ENCODE results near the gene PIBF1.

- TF ChIP-seq, protein P1, sequence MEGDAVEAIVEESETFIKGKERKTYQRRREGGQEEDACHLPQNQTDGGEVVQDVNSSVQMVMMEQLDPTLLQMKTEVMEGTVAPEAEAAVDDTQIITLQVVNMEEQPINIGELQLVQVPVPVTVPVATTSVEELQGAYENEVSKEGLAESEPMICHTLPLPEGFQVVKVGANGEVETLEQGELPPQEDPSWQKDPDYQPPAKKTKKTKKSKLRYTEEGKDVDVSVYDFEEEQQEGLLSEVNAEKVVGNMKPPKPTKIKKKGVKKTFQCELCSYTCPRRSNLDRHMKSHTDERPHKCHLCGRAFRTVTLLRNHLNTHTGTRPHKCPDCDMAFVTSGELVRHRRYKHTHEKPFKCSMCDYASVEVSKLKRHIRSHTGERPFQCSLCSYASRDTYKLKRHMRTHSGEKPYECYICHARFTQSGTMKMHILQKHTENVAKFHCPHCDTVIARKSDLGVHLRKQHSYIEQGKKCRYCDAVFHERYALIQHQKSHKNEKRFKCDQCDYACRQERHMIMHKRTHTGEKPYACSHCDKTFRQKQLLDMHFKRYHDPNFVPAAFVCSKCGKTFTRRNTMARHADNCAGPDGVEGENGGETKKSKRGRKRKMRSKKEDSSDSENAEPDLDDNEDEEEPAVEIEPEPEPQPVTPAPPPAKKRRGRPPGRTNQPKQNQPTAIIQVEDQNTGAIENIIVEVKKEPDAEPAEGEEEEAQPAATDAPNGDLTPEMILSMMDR (IDR thresholded peaks at IDR 0.05): no peak
- TF ChIP-seq TEAD4 (CRISPR knock-in tag; IDR thresholded peaks at IDR 0.05): no peak
- TF ChIP-seq, protein P2, sequence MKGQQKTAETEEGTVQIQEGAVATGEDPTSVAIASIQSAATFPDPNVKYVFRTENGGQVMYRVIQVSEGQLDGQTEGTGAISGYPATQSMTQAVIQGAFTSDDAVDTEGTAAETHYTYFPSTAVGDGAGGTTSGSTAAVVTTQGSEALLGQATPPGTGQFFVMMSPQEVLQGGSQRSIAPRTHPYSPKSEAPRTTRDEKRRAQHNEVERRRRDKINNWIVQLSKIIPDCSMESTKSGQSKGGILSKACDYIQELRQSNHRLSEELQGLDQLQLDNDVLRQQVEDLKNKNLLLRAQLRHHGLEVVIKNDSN (CRISPR knock-in tag; IDR thresholded peaks at IDR 0.05): no peak
Measured at GRCh38 chr13:73058064-73058313, 276.1 kb downstream of the PIBF1 start.

All from WTC11 (cell line).